GM19455 (cell line): ENCODE results near the gene HSP90AA1.
"Not testable (repeated sequence)": the region's sequence is repeated elsewhere in the genome, so short reads cannot be mapped to it uniquely, and the experiment has no call there.

Experiments used
- ATAC-seq: cut with Tn5 transposase; IDR thresholded peaks from one replicate; pipeline ENCODE4 v1.9.1; 2021; ENCODE audit not compliant: unreplicated experiment

The HSP90AA1 gene

GRCh38 chr14:102095231-102095870, 8.5 kb upstream of the HSP90AA1 start:
- ATAC-seq = no peak

- no peak for ATAC-seq
These were observed 7.3 kb upstream of the HSP90AA1 start for GRCh38 chr14:102094101-102094500.

- ATAC-seq = no peak
These were observed 6.0 kb upstream of the HSP90AA1 start for GRCh38 chr14:102092806-102093205.

- ATAC-seq = no peak
These were observed 3.9 kb upstream of the HSP90AA1 start for GRCh38 chr14:102090713-102091112.

GRCh38 chr14:102089621-102090343, 2.9 kb upstream of the HSP90AA1 start:
- no peak for ATAC-seq

GRCh38 chr14:102088012-102088792, 1.4 kb upstream of the HSP90AA1 start:
- no peak for ATAC-seq

- ATAC-seq = no peak
These were observed 843 bp upstream of the HSP90AA1 start for GRCh38 chr14:102087762-102088011.

- ATAC-seq = no peak
These were observed 204 bp downstream of the HSP90AA1 start for GRCh38 chr14:102086709-102086971.

- ATAC-seq = peak; percentile 20
These were observed 716 bp downstream of the HSP90AA1 start for GRCh38 chr14:102085948-102086708.

- no peak for ATAC-seq
These were observed 1.4 kb downstream of the HSP90AA1 start for GRCh38 chr14:102085488-102085887.

- ATAC-seq = no peak
These were observed 1.9 kb downstream of the HSP90AA1 start for GRCh38 chr14:102084931-102085330.

- ATAC-seq = not testable (repeated sequence)
These were observed 2.3 kb downstream of the HSP90AA1 start for GRCh38 chr14:102084522-102084921.

GRCh38 chr14:102081231-102082080, 5.4 kb downstream of the HSP90AA1 start:
- no peak for ATAC-seq

GRCh38 chr14:102080183-102081080, 6.4 kb downstream of the HSP90AA1 start:
- no peak for ATAC-seq

GRCh38 chr14:102079700-102079979, 7.2 kb downstream of the HSP90AA1 start:
- ATAC-seq = no peak

GRCh38 chr14:102078831-102079699, 7.8 kb downstream of the HSP90AA1 start:
- ATAC-seq = no peak

GRCh38 chr14:102078361-102078791, 8.5 kb downstream of the HSP90AA1 start:
- not testable (repeated sequence) for ATAC-seq

GRCh38 chr14:102077382-102077709, 9.5 kb downstream of the HSP90AA1 start:
- ATAC-seq = no peak

- ATAC-seq = no peak
These were observed 11.7 kb downstream of the HSP90AA1 start for GRCh38 chr14:102075155-102075554.
